B cell (primary cell): ENCODE measurements around the gene SGTA. TPM values are rescaled to one million over a fixed set of nuclear protein-coding genes. Genes with fewer than 3 reads are reported as not detected.

ENCODE experiments used
- ATAC-seq: fragments of 200-7000 bp; cut with Tn5 transposase; one replicate; pipeline ENCODE4 v1.10.0; 2021; ENCODE audit warnings: low read depth, mild to moderate bottlenecking, moderate number of reproducible peaks, moderate library complexity
- CTCF ChIA-PET: fragments of 350-600 bp; sonication (Branson Sonifier 250); formaldehyde crosslinking; loops from one replicate; lab custom pipeline; 2021; ENCODE audit warnings: antibody characterized with exemption, inconsistent platforms; lab: Charles Lee
- POLR2A ChIA-PET: fragments of 350-600 bp; sonication (Branson Sonifier 250); formaldehyde crosslinking; loops from one replicate; lab custom pipeline; 2021; ENCODE audit warnings: antibody characterized with exemption; lab: Charles Lee
- DNase-seq: peaks from one replicate; pipeline ENCODE4 v3.0.0; 2013
- H2AFZ ChIP-seq: 2 replicates; pipeline ENCODE4 v1.6.1; 2012; ENCODE audit warnings: mild to moderate bottlenecking, low read depth, low read length; ENCODE audit not compliant: insufficient read depth, poor library complexity, severe bottlenecking
- H3K27ac ChIP-seq, 2 donors: 1 replicate in 1 of 2; 2 replicates in 1 of 2; pipeline ENCODE4 v1.5.1; 2012 to 2013; ENCODE audit warnings: low read length in 2 of 2, mild to moderate bottlenecking in 2 of 2, moderate library complexity in 1 of 2
- H3K27me3 ChIP-seq, 4 experiments: fragments of 200-600 bp in 1 of 4; sonication (generic) in 1 of 4; replicated peaks in 1 of 4; 1 replicate in 2 of 4; 2 replicates in 2 of 4; pipeline versions ENCODE4 v1.6.1 to v1.7.0; 2013 to 2016; ENCODE audit warnings: low read length in 3 of 4, mild to moderate bottlenecking in 2 of 4, mixed read lengths in 1 of 4, moderate library complexity in 1 of 4; ENCODE audit not compliant: insufficient read depth in 4 of 4, control insufficient read depth in 3 of 4; ENCODE audit errors: control extremely low read depth in 1 of 4
- H3K36me3 ChIP-seq, 2 experiments: replicated peaks in 1 of 2; 1 replicate in 1 of 2; 2 replicates in 1 of 2; pipeline versions ENCODE4 v1.6.1 to v1.7.1; 2013; ENCODE audit warnings: low read length in 1 of 2; ENCODE audit not compliant: insufficient read depth in 2 of 2, control insufficient read depth in 1 of 2; ENCODE audit errors: control extremely low read depth in 1 of 2, extremely low read depth in 1 of 2
- H3K4me1 ChIP-seq, 2 donors: fragments of 200-600 bp in 1 of 2; sonication (generic) in 1 of 2; 1 replicate in 1 of 2; 2 replicates in 1 of 2; pipeline versions ENCODE4 v1.5.1 to v1.6.1; 2013 to 2017; ENCODE audit warnings: low read length in 2 of 2; ENCODE audit not compliant: control insufficient read depth in 2 of 2, insufficient read depth in 2 of 2
- H3K4me2 ChIP-seq: replicated peaks from 2 replicates; pipeline ENCODE3; 2012; ENCODE audit warnings: mild to moderate bottlenecking, low read depth, low read length; ENCODE audit not compliant: poor library complexity, severe bottlenecking
- H3K4me3 ChIP-seq, 5 experiments: fragments of 200-600 bp in 1 of 5; sonication (generic) in 1 of 5; 1 replicate in 3 of 5; 2 replicates in 2 of 5; pipeline versions ENCODE4 v1.5.1 to v1.7.0; 2011 to 2016; ENCODE audit warnings: low read length in 4 of 5, mild to moderate bottlenecking in 4 of 5, low read depth in 2 of 5, control low read depth in 1 of 5, moderate library complexity in 1 of 5; ENCODE audit not compliant: insufficient read depth in 1 of 5; ENCODE audit errors: control extremely low read depth in 1 of 5, extremely low read depth in 1 of 5
- H3K79me2 ChIP-seq: fragments of 200-600 bp; sonication (generic); one replicate; pipeline ENCODE4 v1.6.0; 2016; ENCODE audit warnings: low read length; ENCODE audit not compliant: control insufficient read depth, insufficient read depth
- H3K9ac ChIP-seq: fragments of 200-600 bp; sonication (generic); 2 replicates; pipeline ENCODE4 v1.6.1; 2017; ENCODE audit warnings: mild to moderate bottlenecking, low read length, moderate library complexity
- H3K9me3 ChIP-seq, 3 donors: one replicate each; pipeline versions ENCODE4 v1.6.1 to v1.7.1; 2013; ENCODE audit warnings: low read length in 2 of 3; ENCODE audit not compliant: control insufficient read depth in 2 of 3, insufficient read depth in 1 of 3; ENCODE audit errors: control extremely low read depth in 1 of 3
- H4K20me1 ChIP-seq: 2 replicates; pipeline ENCODE4 v1.6.0; 2012; ENCODE audit warnings: mild to moderate bottlenecking, low read length; ENCODE audit not compliant: insufficient read depth, control insufficient read depth, poor library complexity, severe bottlenecking
- H3K27ac Mint-ChIP-seq: one replicate; pipeline ENCODE4 v1.8.0; 2021; ENCODE audit warnings: mixed read lengths
- H3K27me3 Mint-ChIP-seq: one replicate; pipeline ENCODE4 v1.8.0; 2021; ENCODE audit warnings: mixed read lengths
- H3K4me1 Mint-ChIP-seq: one replicate; pipeline ENCODE4 v1.8.0; 2021; ENCODE audit warnings: mixed read lengths
- H3K4me3 Mint-ChIP-seq: one replicate; pipeline ENCODE4 v1.8.0; 2021; ENCODE audit warnings: mixed read lengths
- H3K9me3 Mint-ChIP-seq: one replicate; pipeline ENCODE4 v1.8.0; 2022; ENCODE audit warnings: mixed read lengths; ENCODE audit not compliant: insufficient read depth
- CTCF ChIP-seq: fragments of 200-600 bp; IDR thresholded peaks from one replicate; pipeline ENCODE4 v1.8.0; 2022; ENCODE audit warnings: antibody characterized with exemption, mild to moderate bottlenecking
- EZH2 ChIP-seq: IDR thresholded peaks from 2 replicates; pipeline ENCODE4 v1.6.1; 2012; ENCODE audit warnings: borderline replicate concordance, low read depth, mild to moderate bottlenecking, moderate library complexity, low read length; ENCODE audit not compliant: insufficient read depth, poor library complexity, severe bottlenecking
- WGBS: methylation state at CpG from one replicate; pipeline ENCODE4 v1.1.5; 2013; ENCODE audit warnings: missing lambda C conversion rate; ENCODE audit not compliant: insufficient coverage; 5-methylcytosine and 5-hydroxymethylcytosine counted together
- intact Hi-C: fragments of 100-400 bp; cut with micrococcal nuclease; formaldehyde crosslinking; loops from one replicate; pipeline ENCODE4 v1.10.0; 2022
- polyA plus RNA-seq: library from polyadenylated mRNA; depleted of rRNA; stranded (reverse); fragments of >200 nt; gene quantifications from 2 replicates; pipeline ENCODE4 v1.2.3, GENCODE V29; 2012
- total RNA-seq, 2 donors: library from RNA; stranded (reverse); fragments of 120-200 nt in 1 of 2; gene quantifications; 1 replicate in 1 of 2; 2 replicates in 1 of 2; pipeline versions ENCODE4 v1.2.3 to v1.2.4, GENCODE V29; 2013 to 2022

Gene SGTA
- total and polyA plus RNA-seq, 2 donors (not counting 1 experiment from before 2014, with no cell fraction given), result 36.6 to 42.0 TPM

- DNase-seq (no peak), ATAC-seq (no peak)
- CTCF ChIA-PET, result interaction anchor here (0.6 to 1.1 kb wide), 2 partner anchors 16 to 326 kb away, joined by 4 read pairs; no protein-coding TSS in a partner anchor
- intact Hi-C loops, result no loop called here
- Histone ChIP-seq H3K27ac (no peak overlapping the region), H3K27me3 (no peaks in the 10 kb centered on the region), H3K4me2 (no peak overlapping the region), H3K79me2 (peaks cover 22% of the 10 kb centered on the region), H3K36me3 (peaks cover 0 to 71% of the 10 kb centered on the region in 2 experiments), H4K20me1 (peaks cover 30% of the 10 kb centered on the region), H3K9me3 (no peaks in the 10 kb centered on the region), H3K4me3 (no peak overlapping the region), H2AFZ (no peak overlapping the region), H3K4me1 (peaks cover 0 to under 1% of the 10 kb centered on the region in 2 donors), H3K9ac (no peak overlapping the region)
- WGBS, result 97% methylated on average over 18 of the region's 21 CpGs
- TF ChIP-seq CTCF, result no peak
- no peak for TF ChIP-seq EZH2
- Mint-ChIP-seq H3K4me1 (no peaks in the 10 kb centered on the region), H3K27ac (no peak overlapping the region), H3K9me3 (no peaks in the 10 kb centered on the region), H3K4me3 (no peak overlapping the region), H3K27me3 (no peaks in the 10 kb centered on the region)
- POLR2A ChIA-PET, result no interaction called here
Observed at GRCh38 chr19:2764945-2765344, 18.1 kb downstream of the SGTA start.

- Mint-ChIP-seq H3K27me3 (no peaks in the 10 kb centered on the region), H3K9me3 (no peaks in the 10 kb centered on the region), H3K27ac (no peak overlapping the region), H3K4me1 (no peaks in the 10 kb centered on the region), H3K4me3 (no peak overlapping the region)
- Histone ChIP-seq H3K9me3 (no peaks in the 10 kb centered on the region), H3K4me1 (no peaks in the 10 kb centered on the region), H3K36me3 (peaks cover under 1 to 69% of the 10 kb centered on the region in 2 experiments), H3K27me3 (no peaks in the 10 kb centered on the region), H3K4me2 (no peak overlapping the region), H3K4me3 (no peak overlapping the region), H3K79me2 (peaks cover 10% of the 10 kb centered on the region), H4K20me1 (peaks cover 18% of the 10 kb centered on the region), H3K9ac (no peak overlapping the region), H3K27ac (no peak overlapping the region), H2AFZ (no peak overlapping the region)
- no peak for DNase-seq
- TF ChIP-seq EZH2 (no peak), CTCF (no peak)
- intact Hi-C loops, result no loop called here
- no peak for ATAC-seq
- ChIA-PET CTCF (interaction anchor here (1.3 kb wide), 1 partner anchor 115 kb away, joined by 7 read pairs; no protein-coding TSS in a partner anchor), POLR2A (no interaction called here)
- WGBS, result 100% methylated on average over 11 of the region's 12 CpGs
Observed at GRCh38 chr19:2763687-2764086, 19.4 kb downstream of the SGTA start.
